OCI-LY7 (cell line): ENCODE results near the gene SENP6. TPM values are rescaled to one million over a fixed set of nuclear protein-coding genes. Genes with fewer than 3 reads are reported as not detected.
"Not testable (repeated sequence)": the region's sequence is repeated elsewhere in the genome, so short reads cannot be mapped to it uniquely, and the experiment has no call there.

Experiments used
- BruUV-seq: library from RNA; stranded (reverse); fragments of 400-500 nt; replicated peaks from 2 replicates; lab custom pipeline; 2021; lab: Mats Ljungman, UMichigan
- CTCF ChIA-PET: fragments of 300-600 bp; sonication (Branson Sonifier 250); formaldehyde crosslinking; loops from one replicate; lab custom pipeline; 2022; ENCODE audit warnings: antibody characterized with exemption; ENCODE audit not compliant: unreplicated experiment; lab: Charles Lee
- POLR2A ChIA-PET: fragments of 300-600 bp; sonication (Branson Sonifier 250); formaldehyde crosslinking; loops from one replicate; lab custom pipeline; 2022; ENCODE audit warnings: antibody characterized with exemption; lab: Charles Lee
- DNase-seq: peaks from one replicate; pipeline ENCODE4 v3.0.0-alpha.2; 2015; ENCODE audit warnings: low spot score
- H2AFZ ChIP-seq: fragments of 200-600 bp; sonication (generic), shearing (Covaris generic); 2 replicates; pipeline ENCODE4 v1.6.1; 2014; ENCODE audit warnings: mild to moderate bottlenecking, antibody characterized with exemption, low read length, moderate library complexity
- H3K27ac ChIP-seq: fragments of 200-600 bp; sonication (generic); 2 replicates; pipeline ENCODE4 v1.5.1; 2014; ENCODE audit warnings: mixed run types, low read depth, mild to moderate bottlenecking, moderate library complexity, low read length, inconsistent platforms; ENCODE audit not compliant: poor library complexity, severe bottlenecking
- H3K36me3 ChIP-seq: fragments of 200-600 bp; sonication (generic); 2 replicates; pipeline ENCODE4 v1.6.1; 2014; ENCODE audit warnings: mild to moderate bottlenecking, antibody characterized with exemption, low read length, moderate library complexity, mixed read lengths; ENCODE audit not compliant: insufficient read depth
- H3K4me1 ChIP-seq: fragments of 200-600 bp; sonication (generic); 2 replicates; pipeline ENCODE4 v1.5.1; 2014; ENCODE audit warnings: mild to moderate bottlenecking, low read length; ENCODE audit not compliant: insufficient read depth, poor library complexity, severe bottlenecking
- H3K4me2 ChIP-seq: fragments of 200-600 bp; sonication (generic); 2 replicates; pipeline ENCODE4 v1.6.1; 2014; ENCODE audit warnings: mild to moderate bottlenecking, low read length
- H3K4me3 ChIP-seq: fragments of 200-600 bp; sonication (generic); 2 replicates; pipeline ENCODE4 v1.5.1; 2014; ENCODE audit warnings: mild to moderate bottlenecking, low read depth, low read length; ENCODE audit not compliant: poor library complexity, severe bottlenecking
- H3K79me2 ChIP-seq: fragments of 200-600 bp; sonication (generic); 2 replicates; pipeline ENCODE4 v1.6.1; 2016; ENCODE audit warnings: low read depth, mild to moderate bottlenecking, low read length, moderate library complexity, mixed read lengths; ENCODE audit not compliant: insufficient read depth
- H3K9me2 ChIP-seq: fragments of 200-600 bp; sonication (generic); 2 replicates; pipeline ENCODE4 v1.6.1; 2016; ENCODE audit warnings: mild to moderate bottlenecking, low read length, mixed read lengths; ENCODE audit not compliant: insufficient read depth
- H3K9me3 ChIP-seq: fragments of 200-600 bp; sonication (generic); 2 replicates; pipeline ENCODE4 v1.6.1; 2014; ENCODE audit warnings: mild to moderate bottlenecking, mixed run types, low read length, mixed read lengths
- H4K20me1 ChIP-seq: fragments of 200-600 bp; sonication (generic); 2 replicates; pipeline ENCODE4 v1.6.1; 2014; ENCODE audit warnings: mild to moderate bottlenecking, antibody characterized with exemption, low read length, moderate library complexity, mixed read lengths; ENCODE audit not compliant: insufficient read depth
- CTCF ChIP-seq: fragments of 200-600 bp; sonication (generic); conservative IDR thresholded peaks from 2 replicates; pipeline ENCODE4 v1.5.1; 2014; ENCODE audit warnings: mild to moderate bottlenecking, antibody characterized with exemption, low read length, moderate library complexity, mixed read lengths
- EZH2phosphoT487 ChIP-seq: fragments of 200-600 bp; sonication (generic); IDR thresholded peaks from 2 replicates; pipeline ENCODE4 v1.6.1; 2018; ENCODE audit warnings: low read depth, borderline replicate concordance, mild to moderate bottlenecking, mixed run types, antibody characterized with exemption, low read length, moderate library complexity, mixed read lengths
- intact Hi-C: fragments of 100-400 bp; cut with micrococcal nuclease; formaldehyde crosslinking; loops from one replicate; pipeline ENCODE4 v1.10.0; 2022; ENCODE audit not compliant: unreplicated experiment
- total RNA-seq, 2 experiments: library from RNA; depleted of rRNA in 1 of 2; stranded (reverse); fragments of >200 nt in 1 of 2; shearing (Covaris generic) in 1 of 2; gene quantifications; 2 replicates each; pipeline ENCODE4 v1.2.3, GENCODE V29; 2014 to 2022

Gene SENP6
- total RNA-seq, 2 experiments from 2014 or later, result 61.1 to 85.4 TPM

GRCh38 chr6:75666592-75666991, 64.9 kb downstream of the SENP6 start:
- no peak for DNase-seq
- Histone ChIP-seq H3K27ac (no peak overlapping the region), H3K36me3 (peaks cover 76% of the 10 kb centered on the region), H3K4me2 (no peak overlapping the region), H2AFZ (no peak overlapping the region), H3K9me2 (no peaks in the 10 kb centered on the region), H3K4me3 (no peak overlapping the region), H3K4me1 (no peaks in the 10 kb centered on the region), H3K9me3 (no peaks in the 10 kb centered on the region), H3K79me2 (no peaks in the 10 kb centered on the region), H4K20me1 (no peaks in the 10 kb centered on the region)
- ChIA-PET POLR2A (no interaction called here), CTCF (no interaction called here)
- BruUV-seq, result no TSS peak
- intact Hi-C loops, result no loop called here
- TF ChIP-seq CTCF, result no peak
- no peak for TF ChIP-seq EZH2phosphoT487

- Histone ChIP-seq H3K4me2 (no peak overlapping the region), H3K4me1 (no peaks in the 10 kb centered on the region), H3K27ac (no peak overlapping the region), H2AFZ (no peak overlapping the region), H3K36me3 (peaks cover 86% of the 10 kb centered on the region), H4K20me1 (no peaks in the 10 kb centered on the region), H3K9me3 (no peaks in the 10 kb centered on the region), H3K79me2 (no peaks in the 10 kb centered on the region), H3K4me3 (no peak overlapping the region), H3K9me2 (no peaks in the 10 kb centered on the region; the same call in 1 of the 2 replicates)
- CTCF ChIA-PET, result no interaction called here
- DNase-seq, result no peak
- BruUV-seq, result no TSS peak
- POLR2A ChIA-PET, result interaction anchor here (0.6 to 0.7 kb wide), 2 partner anchors 38 to 311 kb away, joined by 3 read pairs; no protein-coding TSS in a partner anchor
- intact Hi-C loops, result no loop called here
- TF ChIP-seq EZH2phosphoT487, result no peak
- no peak for TF ChIP-seq CTCF
Observed at GRCh38 chr6:75673884-75674283, 72.2 kb downstream of the SENP6 start.

GRCh38 chr6:75676377-75676776, 74.7 kb downstream of the SENP6 start:
- BruUV-seq, result no TSS peak
- Histone ChIP-seq H3K79me2 (no peaks in the 10 kb centered on the region), H3K36me3 (peaks cover 93% of the 10 kb centered on the region), H3K4me1 (no peaks in the 10 kb centered on the region), H4K20me1 (no peaks in the 10 kb centered on the region), H2AFZ (no peak overlapping the region), H3K4me2 (no peak overlapping the region), H3K9me3 (no peaks in the 10 kb centered on the region), H3K9me2 (no peaks in the 10 kb centered on the region; the same call in 1 of the 2 replicates), H3K4me3 (no peak overlapping the region), H3K27ac (no peak overlapping the region)
- DNase-seq, result no peak
- POLR2A ChIA-PET, result no interaction called here
- intact Hi-C loops, result no loop called here
- CTCF ChIA-PET, result no interaction called here
- TF ChIP-seq EZH2phosphoT487 (no peak), CTCF (no peak)

GRCh38 chr6:75682548-75682947, 80.9 kb downstream of the SENP6 start:
- H2AFZ ChIP-seq, H3K79me2 ChIP-seq, H3K9me2 ChIP-seq, DNase-seq, H3K9me3 ChIP-seq, CTCF ChIA-PET, intact Hi-C loops, H3K27ac ChIP-seq, BruUV-seq, H3K4me2 ChIP-seq, H4K20me1 ChIP-seq, POLR2A ChIA-PET, H3K4me3 ChIP-seq, H3K4me1 ChIP-seq: not testable (repeated sequence)
- H3K36me3 ChIP-seq, result peaks cover 63% of the 10 kb centered on the region
